EL (cell line): ENCODE data around the gene JAKMIP2.
"Not testable (repeated sequence)": the region's sequence is repeated elsewhere in the genome, so short reads cannot be mapped to it uniquely, and the experiment has no call there.

Experiments
- DNase-seq: peaks from one replicate; pipeline ENCODE4 v3.0.0-alpha.2; 2016

The JAKMIP2 gene

DNA sequence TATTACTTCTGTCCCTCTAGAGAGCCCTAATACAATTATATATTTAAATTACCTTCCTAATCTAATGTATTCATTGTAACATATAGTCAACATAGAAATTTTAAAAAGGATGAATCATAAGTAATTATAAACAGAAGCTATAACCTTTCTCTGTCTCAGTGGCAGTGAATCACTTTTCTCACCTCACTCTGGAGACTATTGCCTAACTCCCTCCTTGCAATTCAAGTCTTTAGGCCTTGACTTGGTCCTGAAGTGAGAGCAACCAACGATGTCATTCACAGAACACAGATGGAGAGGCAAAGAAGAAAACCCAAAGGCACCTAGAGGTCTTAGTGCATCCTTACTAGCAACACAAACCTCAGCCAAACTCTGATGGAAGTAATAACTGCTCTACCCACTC lies 139.4 kb downstream of the JAKMIP2 start:
- DNase-seq: no peak

- no peak for DNase-seq
These were observed 139.9 kb downstream of the JAKMIP2 start for GRCh38 chr5:147642666-147643065.

GRCh38 chr5:147639321-147639720 lies 143.2 kb downstream of the JAKMIP2 start:
- no peak for DNase-seq

- no peak for DNase-seq
These were observed 145.9 kb downstream of the JAKMIP2 start for GRCh38 chr5:147636729-147636984.

GRCh38 chr5:147635882-147636728 lies 146.4 kb downstream of the JAKMIP2 start:
- DNase-seq: no peak

DNA sequence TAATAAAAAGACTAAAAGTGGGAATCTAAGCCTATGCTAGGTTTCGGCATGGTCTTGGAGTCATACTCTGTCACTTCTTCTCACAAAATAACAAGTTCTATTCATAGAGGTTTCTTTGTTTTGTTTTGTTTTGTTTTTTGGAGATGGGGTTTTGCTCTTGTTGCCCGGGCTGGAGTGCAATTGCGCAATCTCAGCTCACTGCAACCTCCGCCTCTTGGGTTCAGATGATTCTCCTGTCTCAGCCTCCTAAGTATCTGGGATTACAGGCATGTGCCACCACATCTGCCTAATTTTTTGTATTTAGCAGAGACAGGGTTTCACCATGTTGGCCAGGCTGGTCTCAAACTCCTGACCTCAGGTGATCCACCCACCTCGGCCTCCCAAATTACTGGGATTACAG lies 147.1 kb downstream of the JAKMIP2 start:
- DNase-seq: not testable (repeated sequence)

DNA sequence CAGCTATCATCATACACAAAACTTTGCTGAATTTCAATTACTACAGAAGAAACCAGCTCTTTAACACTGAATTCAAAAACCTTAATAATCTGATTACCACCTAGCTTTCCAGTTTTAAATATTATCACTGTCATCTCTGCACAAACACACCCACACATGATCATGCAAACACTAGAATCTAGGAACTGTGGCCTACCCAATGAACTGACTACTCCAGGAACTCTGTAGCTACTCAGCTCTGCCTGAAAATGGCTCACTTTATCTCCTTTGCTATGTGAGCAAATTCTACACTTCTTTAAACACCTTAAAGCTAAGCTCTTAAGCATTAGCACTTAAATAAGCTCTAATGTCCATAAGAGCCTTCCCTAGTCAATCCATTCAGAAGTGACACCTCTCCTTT lies 149.4 kb downstream of the JAKMIP2 start:
- DNase-seq: no peak

DNA sequence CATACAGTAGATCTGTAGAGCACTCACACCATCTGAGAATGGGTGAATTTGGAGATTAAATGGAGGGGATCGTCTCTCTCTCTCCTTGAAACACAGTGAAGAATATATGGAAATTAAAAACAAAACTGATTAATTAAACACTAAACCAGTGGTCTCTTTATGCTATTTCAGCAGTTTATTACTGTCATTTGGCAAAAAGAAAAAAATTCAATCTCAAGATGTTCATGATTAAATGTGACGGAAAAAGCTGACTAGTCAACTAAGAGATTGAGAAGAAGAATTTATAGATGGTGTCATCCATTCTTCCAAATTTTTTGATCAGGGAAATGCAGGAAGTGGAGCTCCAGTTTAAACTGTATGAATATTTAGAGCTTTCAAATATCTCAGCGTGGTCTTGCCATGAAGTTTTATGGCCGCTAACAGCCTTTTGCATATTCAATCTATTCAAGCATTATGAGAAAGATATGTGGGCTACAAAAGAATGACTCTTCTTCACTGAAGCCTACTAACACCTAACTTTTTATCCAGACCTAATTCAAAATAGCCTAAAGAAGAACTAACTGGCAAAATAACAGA lies 151.0 kb downstream of the JAKMIP2 start:
- no peak for DNase-seq

DNA sequence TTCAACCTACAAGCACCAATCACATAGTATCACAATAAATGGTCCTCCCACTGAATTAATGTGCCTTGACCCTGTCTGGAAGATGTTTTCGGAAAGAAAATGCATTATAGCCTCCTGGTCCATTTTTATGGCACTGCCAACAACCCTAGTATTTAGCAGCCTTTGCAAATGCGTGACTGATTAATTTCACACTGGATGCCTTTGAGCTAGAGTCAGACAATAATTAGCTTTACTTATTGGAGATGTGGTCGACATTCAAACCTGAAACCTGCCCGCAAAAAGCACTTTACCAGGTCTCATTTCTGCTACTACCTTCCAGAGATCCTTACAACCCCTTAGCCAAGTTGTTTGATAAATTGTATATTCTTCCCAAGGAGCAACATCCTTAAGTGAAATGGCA lies 153.3 kb downstream of the JAKMIP2 start:
- DNase-seq: no peak

DNA sequence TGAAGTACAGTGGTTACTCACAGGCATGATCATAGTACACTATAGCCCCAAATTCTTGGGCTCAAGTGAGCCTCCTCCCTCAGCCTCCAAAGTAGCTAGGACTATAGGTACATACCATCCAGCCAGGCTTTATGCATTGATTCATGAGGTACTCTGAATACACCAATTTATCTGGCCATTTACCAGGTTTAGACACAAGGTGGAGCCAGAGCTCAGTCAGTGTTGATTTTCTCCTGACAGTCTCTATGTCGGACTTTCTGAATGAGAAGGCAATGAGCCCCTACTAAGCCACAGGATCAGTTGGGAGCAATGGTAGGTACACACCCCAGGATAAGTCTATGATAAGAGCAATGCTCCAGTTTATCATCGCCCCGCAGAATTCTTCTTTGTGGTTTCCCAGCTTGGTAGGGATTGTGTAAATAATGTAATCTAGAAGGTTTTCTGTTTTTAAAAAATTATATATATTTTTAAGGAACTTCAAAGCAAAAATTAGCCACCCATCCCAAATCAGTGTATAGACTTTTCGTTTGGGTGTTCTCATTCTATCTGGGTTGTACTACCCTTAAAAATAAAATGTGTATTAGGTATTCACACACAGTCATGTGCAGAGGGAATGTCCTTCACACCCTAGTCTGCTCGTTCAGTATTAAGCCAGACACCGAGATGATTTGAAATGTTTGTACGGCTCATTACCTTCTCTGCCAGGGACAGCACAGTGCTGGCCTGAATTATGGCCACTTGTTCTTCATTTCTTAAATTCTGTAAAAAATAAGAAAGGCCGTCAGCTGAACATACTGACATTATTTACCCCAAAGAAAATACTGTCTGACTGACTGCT lies 154.3 kb downstream of the JAKMIP2 start:
- DNase-seq: peak; percentile 65

GRCh38 chr5:147626464-147626863 lies 156.1 kb downstream of the JAKMIP2 start:
- no peak for DNase-seq

DNA sequence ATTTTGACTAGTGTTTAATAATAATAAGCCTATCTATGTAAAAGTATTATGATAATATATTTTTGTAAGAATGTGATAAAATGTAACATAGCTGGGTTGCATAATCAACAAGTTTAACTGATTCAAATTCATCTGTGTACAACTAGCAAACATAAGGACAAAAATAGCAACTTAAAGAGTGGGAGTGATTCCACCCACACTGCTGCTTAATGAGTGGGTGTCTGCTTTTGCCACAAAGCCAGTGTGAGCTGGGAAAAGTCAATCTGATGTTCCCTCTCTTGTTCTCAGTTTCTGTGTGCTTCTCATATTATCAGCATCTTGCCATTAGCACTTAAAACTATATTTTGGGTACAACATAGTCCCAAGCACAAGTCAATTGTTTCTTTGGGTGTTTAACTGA lies 161.5 kb downstream of the JAKMIP2 start:
- DNase-seq: no peak

DNA sequence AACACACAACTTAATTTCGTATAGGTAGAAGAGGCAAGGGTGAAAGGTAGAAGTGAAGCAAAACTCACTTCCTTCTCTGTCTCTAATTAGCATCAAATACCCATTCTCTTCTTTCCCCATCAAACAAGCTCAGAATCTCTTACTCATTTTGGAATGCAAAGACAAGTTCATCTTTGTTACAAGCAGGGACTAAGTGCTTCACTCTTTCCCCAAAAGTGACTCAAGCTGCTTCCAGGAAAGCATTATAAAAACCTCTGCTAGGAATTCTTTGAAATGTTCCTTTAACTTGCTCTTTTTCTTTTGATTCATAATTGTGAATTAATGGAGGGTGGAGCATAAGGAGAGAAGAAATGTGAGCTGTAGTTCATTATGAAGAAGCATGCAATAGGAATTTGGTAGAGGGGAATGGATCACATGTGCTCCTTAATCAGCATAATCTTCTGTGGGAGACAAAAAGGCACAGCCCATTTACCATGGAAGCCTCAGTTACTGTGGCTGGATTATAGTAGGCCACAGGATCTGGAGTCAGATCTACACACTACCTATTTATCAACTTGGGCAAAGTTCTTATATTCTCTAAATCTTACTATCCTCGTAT lies 163.1 kb downstream of the JAKMIP2 start:
- no peak for DNase-seq

GRCh38 chr5:147617711-147618350 lies 164.7 kb downstream of the JAKMIP2 start:
- DNase-seq: no peak

GRCh38 chr5:147617191-147617606 lies 165.3 kb downstream of the JAKMIP2 start:
- no peak for DNase-seq

- no peak for DNase-seq
These were observed 166.1 kb downstream of the JAKMIP2 start for GRCh38 chr5:147616421-147616820.

DNA sequence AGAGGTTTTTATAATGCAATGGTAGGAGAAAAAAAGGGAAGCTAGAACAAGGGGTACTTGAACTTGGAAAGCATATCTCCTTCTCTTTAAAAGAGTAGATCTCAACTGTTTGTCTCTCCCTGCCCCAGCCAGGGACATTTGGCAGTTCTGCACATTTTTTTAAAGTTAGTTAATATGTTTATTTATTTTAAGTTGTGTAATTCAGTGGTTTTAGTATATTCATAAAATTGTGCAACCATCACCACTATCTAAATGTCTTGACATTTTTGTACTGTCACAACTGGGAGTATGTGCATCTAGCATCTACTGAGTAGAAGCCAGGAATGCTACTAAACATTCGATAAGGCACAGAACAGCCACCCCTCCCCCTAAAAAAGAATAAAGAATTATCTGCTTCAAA lies 169.2 kb downstream of the JAKMIP2 start:
- DNase-seq: peak; percentile 23

DNA sequence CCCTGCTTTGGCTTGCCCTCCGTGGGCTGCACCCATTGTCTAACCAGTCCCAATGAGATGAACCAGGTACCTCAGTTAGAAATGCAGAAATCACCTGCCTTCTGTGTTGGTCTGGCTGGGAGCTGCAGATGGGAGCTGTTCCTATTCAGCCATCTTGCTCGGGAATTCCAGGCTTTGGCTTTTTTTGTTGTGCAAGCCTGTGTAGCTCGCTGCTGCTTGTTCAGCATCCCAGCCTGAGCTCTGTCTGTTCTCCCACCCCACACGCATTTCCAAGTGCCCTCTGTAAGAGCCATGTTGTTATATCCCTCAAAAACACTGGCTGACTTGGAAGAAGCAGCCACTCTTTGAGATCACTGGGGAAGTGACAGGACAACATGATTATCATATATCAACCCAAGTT lies 171.0 kb downstream of the JAKMIP2 start:
- no peak for DNase-seq

- no peak for DNase-seq
These were observed 171.7 kb downstream of the JAKMIP2 start for GRCh38 chr5:147610798-147611197.

DNA sequence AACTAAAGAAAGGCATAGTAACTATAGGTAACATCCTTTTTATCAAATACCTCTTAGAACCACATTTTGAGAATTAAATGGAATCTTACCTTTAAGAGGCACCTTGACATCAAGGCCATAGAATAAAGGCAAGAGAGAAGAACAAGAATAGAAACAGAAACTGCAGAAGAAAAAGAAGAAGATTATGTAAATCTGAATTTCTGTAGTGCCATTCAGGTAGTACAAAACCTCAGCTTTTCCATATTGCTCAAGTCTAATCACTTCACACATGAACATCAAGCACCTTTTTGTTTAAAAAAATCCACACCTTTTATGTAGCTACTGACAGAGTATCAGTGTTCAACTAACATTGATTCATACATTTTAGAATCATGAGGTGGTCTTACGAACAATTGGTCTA lies 180.9 kb downstream of the JAKMIP2 start:
- DNase-seq: no peak

- DNase-seq: no peak
These were observed 191.4 kb downstream of the JAKMIP2 start for GRCh38 chr5:147591120-147591519.

GRCh38 chr5:147590096-147590495 lies 192.4 kb downstream of the JAKMIP2 start:
- no peak for DNase-seq

GRCh38 chr5:147586832-147587231 lies 195.7 kb downstream of the JAKMIP2 start:
- no peak for DNase-seq
